HepG2 (cell line): Measurements from ENCODE around the gene E2F1. TPM values are rescaled to one million over a fixed set of nuclear protein-coding genes. Genes with fewer than 3 reads are reported as not detected.

Experiments used
- HDAC1 ChIP-seq: sonication (generic); formaldehyde crosslinking; IDR thresholded peaks from 2 replicates; pipeline ENCODE4 v1.5.1; 2020; ENCODE audit warnings: mild to moderate bottlenecking, missing genetic modification reagents
- HMG20A ChIP-seq: IDR thresholded peaks from 2 replicates; pipeline ENCODE4 v1.6.1; 2016; ENCODE audit warnings: borderline replicate concordance
- KDM4B ChIP-seq: sonication (generic); formaldehyde crosslinking; IDR thresholded peaks from 2 replicates; pipeline ENCODE4 v1.4.0; 2020; ENCODE audit warnings: missing genetic modification reagents
- KMT2A ChIP-seq: sonication (generic); formaldehyde crosslinking; IDR thresholded peaks from 2 replicates; pipeline ENCODE4 v1.4.0; 2020; ENCODE audit warnings: missing genetic modification reagents
- MEF2D ChIP-seq: sonication (generic); formaldehyde crosslinking; IDR thresholded peaks from 2 replicates; pipeline ENCODE4 v1.5.1; 2020; ENCODE audit warnings: mild to moderate bottlenecking, missing genetic modification reagents
- NFATC3 ChIP-seq: sonication (generic); formaldehyde crosslinking; IDR thresholded peaks from 2 replicates; pipeline ENCODE4 v1.5.1; 2020; ENCODE audit warnings: mild to moderate bottlenecking, missing genetic modification reagents
- NR2F6 ChIP-seq, 2 experiments: IDR thresholded peaks; 2 replicates each; pipeline ENCODE4 v1.6.1; 2016; ENCODE audit warnings: antibody characterized with exemption in 1 of 2, mild to moderate bottlenecking in 1 of 2
- RAD51 ChIP-seq: fragments of 450-650 bp; IDR thresholded peaks from 2 replicates; pipeline ENCODE4 v1.6.1; 2016; ENCODE audit warnings: borderline replicate concordance
- RXRB ChIP-seq: IDR thresholded peaks from 2 replicates; pipeline ENCODE4 v1.6.1; 2016; ENCODE audit warnings: borderline replicate concordance, missing genetic modification reagents, missing compliant biosample characterization
- SP1 ChIP-seq, 2 experiments: fragments of 450-650 bp in 1 of 2; sonication (generic) in 1 of 2; formaldehyde crosslinking in 1 of 2; IDR thresholded peaks; 2 replicates each; pipeline versions ENCODE4 v1.4.0 to v1.6.1; 2016 to 2020; ENCODE audit warnings: missing genetic modification reagents in 1 of 2
- SRSF1 ChIP-seq: fragments of 200-400 bp; formaldehyde crosslinking; optimal IDR thresholded peaks from 2 replicates; pipeline ENCODE3; 2017; ENCODE audit warnings: mild to moderate bottlenecking, low read depth, low read length, moderate library complexity
- THAP11 ChIP-seq: IDR thresholded peaks from 2 replicates; pipeline ENCODE4 v1.6.1; 2016; ENCODE audit warnings: missing biosample characterization, missing genetic modification reagents
- ZBTB8A ChIP-seq: sonication (generic); formaldehyde crosslinking; IDR thresholded peaks from 2 replicates; pipeline ENCODE4 v1.4.0; 2020; ENCODE audit warnings: mild to moderate bottlenecking, low read depth, missing genetic modification reagents, borderline replicate concordance
- ZNF230 ChIP-seq: sonication (generic); formaldehyde crosslinking; IDR thresholded peaks from 2 replicates; pipeline ENCODE4 v1.4.0; 2020; ENCODE audit warnings: mild to moderate bottlenecking, missing genetic modification reagents
- ZNF367 ChIP-seq: sonication (generic); formaldehyde crosslinking; IDR thresholded peaks from 2 replicates; pipeline ENCODE4 v1.4.0; 2020; ENCODE audit warnings: missing genetic modification reagents, borderline replicate concordance
- ZNF430 ChIP-seq: sonication (generic); formaldehyde crosslinking; IDR thresholded peaks from 2 replicates; pipeline ENCODE4 v1.9.0; 2021; ENCODE audit warnings: mild to moderate bottlenecking, missing genetic modification reagents
- ZNF546 ChIP-seq: sonication (generic); formaldehyde crosslinking; conservative IDR thresholded peaks from 2 replicates; pipeline ENCODE4 v1.8.1; 2023; ENCODE audit warnings: mild to moderate bottlenecking, missing genetic modification reagents
- ZNF564 ChIP-seq: sonication (generic); formaldehyde crosslinking; IDR thresholded peaks from 2 replicates; pipeline ENCODE4 v1.8.1; 2023; ENCODE audit warnings: mild to moderate bottlenecking, missing genetic modification reagents
- ZNF615 ChIP-seq: sonication (generic); formaldehyde crosslinking; IDR thresholded peaks from 2 replicates; pipeline ENCODE4 v1.5.0; 2020; ENCODE audit warnings: mild to moderate bottlenecking, missing genetic modification reagents, borderline replicate concordance
- ZNF619 ChIP-seq: sonication (generic); formaldehyde crosslinking; IDR thresholded peaks from 2 replicates; pipeline ENCODE4 v1.4.0; 2020; ENCODE audit warnings: mild to moderate bottlenecking, missing genetic modification reagents
- ZNF773 ChIP-seq: sonication (generic); formaldehyde crosslinking; IDR thresholded peaks from 2 replicates; pipeline ENCODE4 v1.4.0; 2020; ENCODE audit warnings: missing genetic modification reagents, borderline replicate concordance
- ZNF816 ChIP-seq: sonication (generic); formaldehyde crosslinking; IDR thresholded peaks from 2 replicates; pipeline ENCODE4 v1.8.0; 2022; ENCODE audit warnings: missing genetic modification reagents, mild to moderate bottlenecking, borderline replicate concordance
- ZNF841 ChIP-seq: sonication (generic); formaldehyde crosslinking; IDR thresholded peaks from 2 replicates; pipeline ENCODE4 v1.8.1; 2023; ENCODE audit warnings: missing genetic modification reagents, borderline replicate concordance
- polyA plus RNA-seq, 8 experiments: library from polyadenylated mRNA; depleted of rRNA in 3 of 8; stranded (reverse) in 7 of 8; unstranded in 1 of 8; fragments of >200 nt; fragmentation: Illumina TruSeq in 4 of 8; extraction: Trizol in 4 of 8; gene quantifications; 2 replicates each; pipeline versions ENCODE4 v1.2.1 to v1.2.3, GENCODE V29; 2011 to 2016; ENCODE audit warnings: low read depth in 4 of 8, missing spikeins in 1 of 8, mixed read lengths in 1 of 8; ENCODE audit not compliant: insufficient read depth in 1 of 8
- total RNA-seq, 5 experiments: library from RNA; depleted of rRNA; stranded (reverse); fragments of >200 nt; fragmentation: Illumina TruSeq; extraction: Trizol; gene quantifications; 2 replicates each; pipeline ENCODE4 v1.2.3, GENCODE V29; 2016; ENCODE audit warnings: low read depth in 1 of 5
- TF ChIP-seq, protein P1 (sequence below): sonication (generic); formaldehyde crosslinking; IDR thresholded peaks from 2 replicates; pipeline ENCODE4 v1.5.0; 2020; ENCODE audit warnings: mild to moderate bottlenecking, missing genetic modification reagents, moderate library complexity
- TF ChIP-seq, protein P2 (sequence below): sonication (generic); formaldehyde crosslinking; IDR thresholded peaks from 2 replicates; pipeline ENCODE4 v1.8.0; 2022; ENCODE audit warnings: missing genetic modification reagents, mild to moderate bottlenecking, inconsistent platforms, borderline replicate concordance
- TF ChIP-seq, protein P3 (sequence below): IDR thresholded peaks from 2 replicates; pipeline ENCODE4 v1.6.1; 2016; ENCODE audit warnings: mild to moderate bottlenecking

Gene E2F1
- total and polyA plus RNA-seq, 2 of the 13 experiments (the other 11 are each of a cell fraction or from before 2014, with no cell fraction given) = 25.5 to 39.4 TPM

DNA sequence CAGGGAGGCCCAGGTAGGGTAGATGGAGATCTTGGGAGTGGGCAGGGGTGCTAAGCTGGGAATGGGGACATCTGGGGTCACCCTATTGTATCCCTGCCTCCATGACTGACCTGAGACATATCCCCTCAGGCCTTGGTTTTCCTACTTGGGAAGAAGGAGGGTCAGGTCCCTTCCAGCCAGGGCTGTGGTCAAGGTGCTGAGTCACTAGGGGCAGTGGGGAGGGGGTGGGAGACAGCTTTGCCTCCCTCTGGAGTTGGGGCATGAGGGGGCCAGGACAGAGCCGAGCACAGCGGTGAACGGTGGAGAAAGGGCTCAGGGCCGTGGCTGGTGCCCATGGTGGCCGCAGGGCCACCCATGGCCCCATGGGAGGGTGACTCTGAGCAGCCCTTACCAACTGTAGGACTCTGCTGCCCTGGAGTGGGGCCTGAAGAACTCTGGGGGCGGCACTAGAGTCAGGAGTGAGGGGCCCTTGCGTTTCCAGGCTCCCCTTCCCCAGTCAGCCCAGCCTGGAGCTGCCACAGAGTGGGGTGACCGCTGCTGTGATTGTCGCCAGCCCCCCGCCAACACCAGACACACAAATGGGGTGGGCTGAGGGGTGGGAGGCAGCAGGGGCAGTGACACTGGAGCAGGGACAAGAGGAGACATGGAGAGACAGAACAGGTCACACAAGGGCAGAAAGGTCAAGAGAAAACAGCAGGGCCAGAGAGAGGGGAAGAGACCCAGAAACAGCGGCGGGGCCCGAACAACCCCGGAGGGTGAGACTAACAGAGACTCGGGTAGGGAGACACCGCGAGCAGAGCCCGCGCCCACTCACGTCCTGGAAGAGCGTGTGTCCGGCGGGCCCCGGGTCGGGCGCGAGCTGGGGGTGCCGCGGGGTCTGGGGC lies 12.5 kb downstream of the E2F1 start (continued):
- TF ChIP-seq ZNF230 = no peak; the same call in 1 of the 2 replicates
- TF ChIP-seq KMT2A (CRISPR knock-in tag) = peak; percentile 21; the same call in 1 of the 2 replicates
- no peak for TF ChIP-seq ZBTB8A (CRISPR knock-in tag)
- 0 out of 2 replicates have a peak, but pooled peaks have one; percentile 4 for TF ChIP-seq KDM4B (CRISPR knock-in tag)
- TF ChIP-seq, protein P1, sequence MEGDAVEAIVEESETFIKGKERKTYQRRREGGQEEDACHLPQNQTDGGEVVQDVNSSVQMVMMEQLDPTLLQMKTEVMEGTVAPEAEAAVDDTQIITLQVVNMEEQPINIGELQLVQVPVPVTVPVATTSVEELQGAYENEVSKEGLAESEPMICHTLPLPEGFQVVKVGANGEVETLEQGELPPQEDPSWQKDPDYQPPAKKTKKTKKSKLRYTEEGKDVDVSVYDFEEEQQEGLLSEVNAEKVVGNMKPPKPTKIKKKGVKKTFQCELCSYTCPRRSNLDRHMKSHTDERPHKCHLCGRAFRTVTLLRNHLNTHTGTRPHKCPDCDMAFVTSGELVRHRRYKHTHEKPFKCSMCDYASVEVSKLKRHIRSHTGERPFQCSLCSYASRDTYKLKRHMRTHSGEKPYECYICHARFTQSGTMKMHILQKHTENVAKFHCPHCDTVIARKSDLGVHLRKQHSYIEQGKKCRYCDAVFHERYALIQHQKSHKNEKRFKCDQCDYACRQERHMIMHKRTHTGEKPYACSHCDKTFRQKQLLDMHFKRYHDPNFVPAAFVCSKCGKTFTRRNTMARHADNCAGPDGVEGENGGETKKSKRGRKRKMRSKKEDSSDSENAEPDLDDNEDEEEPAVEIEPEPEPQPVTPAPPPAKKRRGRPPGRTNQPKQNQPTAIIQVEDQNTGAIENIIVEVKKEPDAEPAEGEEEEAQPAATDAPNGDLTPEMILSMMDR (CRISPR knock-in tag) = peak; percentile 2
- TF ChIP-seq HDAC1 (CRISPR knock-in tag) = 0 out of 2 replicates have a peak, but pooled peaks have one; percentile 49
- no peak for TF ChIP-seq ZNF615 (CRISPR knock-in tag)
- 0 out of 2 replicates have a peak, but pooled peaks have one; percentile 11 for TF ChIP-seq NR2F6 (IDR thresholded peaks at IDR 0.05)
- TF ChIP-seq NR2F6 (CRISPR knock-in tag; IDR thresholded peaks at IDR 0.05) = no peak
- no peak for TF ChIP-seq HMG20A
- TF ChIP-seq SRSF1 = peak; percentile 80
- no peak for TF ChIP-seq ZNF773
- peak; percentile 47; the same call in 1 of the 2 replicates for TF ChIP-seq MEF2D (CRISPR knock-in tag)
- no peak for TF ChIP-seq ZNF841
- no peak for TF ChIP-seq SP1 (IDR thresholded peaks at IDR 0.05)
- no peak for TF ChIP-seq SP1 (CRISPR knock-in tag; IDR thresholded peaks at IDR 0.05)
- TF ChIP-seq ZNF619 (CRISPR knock-in tag) = no peak
- TF ChIP-seq RAD51 = no peak
- no peak; the same call in 1 of the 2 replicates for TF ChIP-seq ZNF546 (CRISPR knock-in tag)
- TF ChIP-seq THAP11 = no peak
- TF ChIP-seq ZNF816 = no peak
- TF ChIP-seq ZNF367 = no peak
- TF ChIP-seq, protein P2, sequence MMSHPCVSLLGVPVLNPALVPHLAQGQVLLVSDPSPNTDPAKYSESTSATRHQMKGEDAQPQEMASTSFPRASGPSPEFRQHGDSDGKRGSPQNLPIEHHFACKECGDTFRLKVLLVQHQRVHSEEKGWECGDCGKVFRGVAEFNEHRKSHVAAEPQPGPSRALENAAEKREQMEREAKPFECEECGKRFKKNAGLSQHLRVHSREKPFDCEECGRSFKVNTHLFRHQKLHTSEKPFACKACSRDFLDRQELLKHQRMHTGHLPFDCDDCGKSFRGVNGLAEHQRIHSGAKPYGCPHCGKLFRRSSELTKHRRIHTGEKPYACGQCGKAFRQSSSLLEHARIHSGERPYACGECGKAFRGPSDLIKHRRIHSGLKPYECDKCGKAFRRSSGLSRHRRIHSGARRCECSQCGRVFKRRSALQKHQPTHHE (CRISPR knock-in tag) = 0 out of 2 replicates have a peak, but pooled peaks have one; percentile 28
- TF ChIP-seq ZNF430 (CRISPR knock-in tag) = 0 out of 2 replicates have a peak, but pooled peaks have one; percentile 15
- no peak for TF ChIP-seq RXRB
- no peak for TF ChIP-seq ZNF564 (CRISPR knock-in tag)
- TF ChIP-seq, protein P3, sequence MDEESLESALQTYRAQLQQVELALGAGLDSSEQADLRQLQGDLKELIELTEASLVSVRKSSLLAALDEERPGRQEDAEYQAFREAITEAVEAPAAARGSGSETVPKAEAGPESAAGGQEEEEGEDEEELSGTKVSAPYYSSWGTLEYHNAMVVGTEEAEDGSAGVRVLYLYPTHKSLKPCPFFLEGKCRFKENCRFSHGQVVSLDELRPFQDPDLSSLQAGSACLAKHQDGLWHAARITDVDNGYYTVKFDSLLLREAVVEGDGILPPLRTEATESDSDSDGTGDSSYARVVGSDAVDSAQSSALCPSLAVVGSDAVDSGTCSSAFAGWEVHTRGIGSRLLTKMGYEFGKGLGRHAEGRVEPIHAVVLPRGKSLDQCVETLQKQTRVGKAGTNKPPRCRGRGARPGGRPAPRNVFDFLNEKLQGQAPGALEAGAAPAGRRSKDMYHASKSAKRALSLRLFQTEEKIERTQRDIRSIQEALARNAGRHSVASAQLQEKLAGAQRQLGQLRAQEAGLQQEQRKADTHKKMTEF = peak; percentile 38; the same call in 1 of the 2 replicates
- no peak for TF ChIP-seq NFATC3
